Keratinocyte (primary cell): ENCODE measurements around the gene MACROH2A1. TPM values are rescaled to one million over a fixed set of nuclear protein-coding genes. Genes with fewer than 3 reads are reported as not detected.

Source experiments
- DNase-seq: peaks from one replicate; pipeline ENCODE4 v3.0.0-alpha.2; 2011; ENCODE audit warnings: low read depth, missing footprints, low spot score
- FAIRE-seq: peaks from 2 replicates; lab custom pipeline; 2011; peaks lifted over from hg19 to GRCh38; lab: Jason Lieb, UNC
- H2AFZ ChIP-seq: 2 replicates; pipeline ENCODE4 v1.6.0; 2012; ENCODE audit warnings: low read length, control low read depth, inconsistent platforms; ENCODE audit not compliant: control insufficient read depth
- H3K27ac ChIP-seq: 2 replicates; pipeline ENCODE4 v1.5.1; 2011; ENCODE audit warnings: low read length; ENCODE audit not compliant: control insufficient read depth, insufficient read depth
- H3K27me3 ChIP-seq: 3 replicates; pipeline ENCODE4 v1.6.0; 2011; ENCODE audit warnings: low read length; ENCODE audit not compliant: control insufficient read depth, insufficient read depth; ENCODE audit errors: extremely low read depth
- H3K36me3 ChIP-seq, 2 experiments: 2 replicates in 1 of 2; 3 replicates in 1 of 2; pipeline ENCODE4 v1.5.1; 2011; ENCODE audit warnings: low read length in 2 of 2, mild to moderate bottlenecking in 1 of 2; ENCODE audit not compliant: control insufficient read depth in 2 of 2, insufficient read depth in 2 of 2; ENCODE audit errors: extremely low read depth in 1 of 2
- H3K4me1 ChIP-seq: 3 replicates; pipeline ENCODE4 v1.5.1; 2011; ENCODE audit warnings: low read length; ENCODE audit not compliant: control insufficient read depth, insufficient read depth; ENCODE audit errors: extremely low read depth
- H3K4me2 ChIP-seq: 3 replicates; pipeline ENCODE4 v1.6.0; 2011; ENCODE audit warnings: low read depth, low read length; ENCODE audit not compliant: control insufficient read depth, insufficient read depth; ENCODE audit errors: extremely low read depth
- H3K4me3 ChIP-seq, 3 experiments: fragments of 200-600 bp in 1 of 3; sonication (generic) in 1 of 3; 2 replicates in 2 of 3; 3 replicates in 1 of 3; pipeline ENCODE4 v1.5.1; 2011 to 2016; ENCODE audit warnings: low read length in 3 of 3, mild to moderate bottlenecking in 3 of 3, control low read depth in 2 of 3, inconsistent platforms in 1 of 3, low read depth in 1 of 3, mixed read lengths in 1 of 3, mixed run types in 1 of 3, moderate library complexity in 1 of 3; ENCODE audit not compliant: control insufficient read depth in 2 of 3, insufficient read depth in 2 of 3; ENCODE audit errors: extremely low read depth in 1 of 3
- H3K79me2 ChIP-seq: 2 replicates; pipeline ENCODE4 v1.6.0; 2012; ENCODE audit warnings: low read length; ENCODE audit not compliant: control insufficient read depth, insufficient read depth
- H3K9ac ChIP-seq: 3 replicates; pipeline ENCODE4 v1.6.0; 2011; ENCODE audit warnings: low read length; ENCODE audit not compliant: control insufficient read depth, insufficient read depth; ENCODE audit errors: extremely low read depth
- H3K9me1 ChIP-seq: 3 replicates; pipeline ENCODE4 v1.6.0; 2011; ENCODE audit warnings: low read length; ENCODE audit not compliant: control insufficient read depth, insufficient read depth; ENCODE audit errors: extremely low read depth
- H3K9me3 ChIP-seq: 2 replicates; pipeline ENCODE4 v1.5.1; 2012; ENCODE audit warnings: low read depth, low read length; ENCODE audit not compliant: control insufficient read depth
- H4K20me1 ChIP-seq: 3 replicates; pipeline ENCODE4 v1.6.0; 2011; ENCODE audit warnings: low read length; ENCODE audit not compliant: control insufficient read depth, insufficient read depth; ENCODE audit errors: extremely low read depth
- EZH2 ChIP-seq: IDR thresholded peaks from one replicate; pipeline ENCODE4 v1.6.1; 2012; ENCODE audit warnings: inconsistent platforms, mild to moderate bottlenecking, low read length, moderate library complexity
- dilution Hi-C: fragments of 300-500 bp; cut with MboI; formaldehyde crosslinking; loops from one replicate; pipeline ENCODE4 v1.7.0; 2020; ENCODE audit warnings: low sequenced_read_pairs; ENCODE audit not compliant: extremely low pct_ligation_motif_present
- polyA plus RNA-seq, 5 experiments: library from polyadenylated mRNA; depleted of rRNA in 3 of 5; stranded (reverse) in 3 of 5; stranded (forward) in 1 of 5; unstranded in 1 of 5; fragments of >200 nt; gene quantifications; 1 replicate in 1 of 5; 2 replicates in 3 of 5; 3 replicates in 1 of 5; pipeline versions ENCODE4 v1.2.1 to v1.2.3, GENCODE V29; 2011 to 2012; ENCODE audit warnings: missing spikeins in 2 of 5, low read depth in 1 of 5, low replicate concordance in 1 of 5
- TF ChIP-seq, protein P1 (sequence below), 3 experiments: IDR thresholded peaks in 1 of 3; conservative IDR thresholded peaks in 1 of 3; optimal IDR thresholded peaks in 1 of 3; 2 replicates in 2 of 3; 3 replicates in 1 of 3; pipeline versions ENCODE3 to v1.5.1; 2011; ENCODE audit warnings: low read length in 3 of 3, mild to moderate bottlenecking in 3 of 3, moderate library complexity in 2 of 3, control low read depth in 1 of 3, inconsistent platforms in 1 of 3; ENCODE audit not compliant: insufficient read depth in 2 of 3; ENCODE audit errors: extremely low read depth in 1 of 3

Gene MACROH2A1
- polyA plus RNA-seq, 1 donor (not counting 4 experiments of a cell fraction or from before 2014, with no cell fraction given) = 208 TPM

DNA sequence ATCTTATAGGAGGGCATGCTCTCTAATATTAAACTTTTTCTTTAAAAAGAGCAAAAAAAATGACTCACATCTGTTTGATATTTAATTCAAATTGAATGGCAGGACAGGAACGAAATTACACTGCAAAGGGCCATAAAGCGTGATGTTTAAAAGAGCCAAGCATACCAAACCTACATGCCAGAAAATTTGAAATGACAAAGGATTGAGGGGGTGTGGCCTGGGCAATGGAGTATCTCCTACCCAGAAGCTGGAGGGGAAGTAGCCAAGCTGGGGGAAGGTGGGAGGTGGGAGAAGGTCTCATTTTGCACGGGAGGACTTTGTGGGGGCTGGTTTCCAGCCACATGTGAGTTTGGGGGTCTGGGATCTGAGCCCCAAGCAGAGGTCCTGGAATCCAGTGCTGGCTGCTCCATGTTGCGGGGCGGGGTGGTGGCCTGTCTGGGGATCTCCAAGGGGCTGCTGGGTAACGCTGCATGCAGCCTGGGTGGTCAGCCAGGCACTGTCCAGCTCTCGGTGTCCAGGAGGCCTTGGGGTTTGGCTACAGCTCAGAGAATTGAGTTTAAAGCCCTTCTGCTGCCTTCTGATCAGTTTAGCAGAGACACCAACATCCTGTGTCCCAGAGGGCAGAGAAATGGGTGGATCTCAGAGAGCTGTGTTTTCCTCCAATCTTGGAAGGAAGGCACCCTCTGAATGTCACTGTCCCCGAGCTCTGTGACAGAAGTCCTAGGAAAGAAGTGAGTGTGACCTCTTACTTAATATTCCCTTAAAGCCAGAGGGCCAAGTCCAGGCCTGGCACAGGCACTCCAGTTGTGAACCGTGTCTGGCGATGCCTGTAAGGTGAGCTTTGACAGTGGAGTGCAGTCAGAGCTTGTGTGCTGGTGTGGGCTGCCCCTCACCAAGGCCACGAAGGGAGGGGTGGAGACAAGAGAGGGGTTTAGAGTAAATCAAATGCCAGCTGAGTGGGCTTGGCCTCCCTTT lies 40.5 kb upstream of the MACROH2A1 start:
- Histone ChIP-seq H3K27ac (no peak overlapping the region), H3K4me3 (no peak overlapping the region), H3K9ac (no peak overlapping the region), H3K9me3 (no peaks in the 10 kb centered on the region), H3K4me1 (peaks cover 4% of the 10 kb centered on the region), H2AFZ (no peak overlapping the region), H3K36me3 (no peaks in the 10 kb centered on the region), H3K9me1 (no peaks in the 10 kb centered on the region), H3K4me2 (no peak overlapping the region), H3K27me3 (peaks cover 23% of the 10 kb centered on the region), H4K20me1 (no peaks in the 10 kb centered on the region), H3K79me2 (no peaks in the 10 kb centered on the region)
- TF ChIP-seq, protein P1, sequence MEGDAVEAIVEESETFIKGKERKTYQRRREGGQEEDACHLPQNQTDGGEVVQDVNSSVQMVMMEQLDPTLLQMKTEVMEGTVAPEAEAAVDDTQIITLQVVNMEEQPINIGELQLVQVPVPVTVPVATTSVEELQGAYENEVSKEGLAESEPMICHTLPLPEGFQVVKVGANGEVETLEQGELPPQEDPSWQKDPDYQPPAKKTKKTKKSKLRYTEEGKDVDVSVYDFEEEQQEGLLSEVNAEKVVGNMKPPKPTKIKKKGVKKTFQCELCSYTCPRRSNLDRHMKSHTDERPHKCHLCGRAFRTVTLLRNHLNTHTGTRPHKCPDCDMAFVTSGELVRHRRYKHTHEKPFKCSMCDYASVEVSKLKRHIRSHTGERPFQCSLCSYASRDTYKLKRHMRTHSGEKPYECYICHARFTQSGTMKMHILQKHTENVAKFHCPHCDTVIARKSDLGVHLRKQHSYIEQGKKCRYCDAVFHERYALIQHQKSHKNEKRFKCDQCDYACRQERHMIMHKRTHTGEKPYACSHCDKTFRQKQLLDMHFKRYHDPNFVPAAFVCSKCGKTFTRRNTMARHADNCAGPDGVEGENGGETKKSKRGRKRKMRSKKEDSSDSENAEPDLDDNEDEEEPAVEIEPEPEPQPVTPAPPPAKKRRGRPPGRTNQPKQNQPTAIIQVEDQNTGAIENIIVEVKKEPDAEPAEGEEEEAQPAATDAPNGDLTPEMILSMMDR (optimal IDR thresholded peaks at IDR 0.05 in 1 of 3, IDR thresholded peaks at IDR 0.05 in 1 of 3, conservative IDR thresholded peaks at IDR 0.05 in 1 of 3; ENCODE audit: extremely low read depth in 1 of 3, insufficient read depth in 2 of 3, low read length in 3 of 3) = no peak
- TF ChIP-seq EZH2 = no peak
- dilution Hi-C loops = no loop called here
- FAIRE-seq = no peak
- no peak for DNase-seq

GRCh38 chr5:135438636-135439221 lies 39.7 kb upstream of the MACROH2A1 start:
- no peak for FAIRE-seq
- H3K36me3 ChIP-seq = no peaks in the 10 kb centered on the region
- no peaks in the 10 kb centered on the region for H3K9me3 ChIP-seq
- no peaks in the 10 kb centered on the region for H3K9me1 ChIP-seq
- no peak overlapping the region for H2AFZ ChIP-seq
- peaks cover 25% of the 10 kb centered on the region for H3K27me3 ChIP-seq
- no peak for DNase-seq
- H3K27ac ChIP-seq = no peak overlapping the region
- no peaks in the 10 kb centered on the region for H3K79me2 ChIP-seq
- TF ChIP-seq EZH2 = no peak
- TF ChIP-seq, protein P1 (optimal IDR thresholded peaks at IDR 0.05 in 1 of 3, IDR thresholded peaks at IDR 0.05 in 1 of 3, conservative IDR thresholded peaks at IDR 0.05 in 1 of 3; ENCODE audit: extremely low read depth in 1 of 3, insufficient read depth in 2 of 3, low read length in 3 of 3) = no peak
- no peak overlapping the region for H3K9ac ChIP-seq
- no peak overlapping the region for H3K4me3 ChIP-seq
- dilution Hi-C loops = no loop called here
- no peaks in the 10 kb centered on the region for H4K20me1 ChIP-seq
- no peak overlapping the region for H3K4me2 ChIP-seq
- peaks cover 4% of the 10 kb centered on the region for H3K4me1 ChIP-seq
